Tibial artery (tissue), 4 donors: ENCODE measurements around the gene PML.

Experiments used
- DNase-seq, 2 donors: peaks; one replicate each; pipeline ENCODE4 v3.0.0-alpha.2; 2019
- H3K27ac ChIP-seq, 2 donors: fragments of 200-600 bp; sonication (generic) in 1 of 2; 1 replicate in 1 of 2; 2 replicates in 1 of 2; pipeline ENCODE4 v1.5.1; 2018 to 2019; ENCODE audit warnings: mild to moderate bottlenecking in 1 of 2
- H3K27me3 ChIP-seq, 2 donors: fragments of 200-600 bp; sonication (generic) in 1 of 2; one replicate each; pipeline versions ENCODE4 v1.5.1 to v1.6.0; 2016 to 2019
- H3K36me3 ChIP-seq, 3 donors: fragments of 200-600 bp; sonication (generic) in 2 of 3; one replicate each; pipeline ENCODE4 v1.5.1; 2016 to 2019; ENCODE audit warnings: mild to moderate bottlenecking in 2 of 3
- H3K4me1 ChIP-seq, 4 donors: fragments of 200-600 bp; sonication (generic) in 2 of 4; 1 replicate in 3 of 4; 2 replicates in 1 of 4; pipeline ENCODE4 v1.5.1; 2016 to 2019
- H3K4me3 ChIP-seq, 2 donors: fragments of 200-600 bp; sonication (generic) in 1 of 2; 1 replicate in 1 of 2; 2 replicates in 1 of 2; pipeline ENCODE4 v1.5.1; 2018 to 2019; ENCODE audit warnings: mild to moderate bottlenecking in 2 of 2
- H3K9me3 ChIP-seq, 3 donors: fragments of 200-600 bp; sonication (generic) in 1 of 3; one replicate each; pipeline ENCODE4 v1.5.1; 2016 to 2019
- intact Hi-C: fragments of 100-400 bp; cut with DNase I; formaldehyde crosslinking; loops from one replicate; pipeline ENCODE4 v1.15.0; 2023; ENCODE audit warnings: low total_unique reads
- TF ChIP-seq, protein P1 (sequence below), 2 experiments: fragments of 200-600 bp in 1 of 2; fragments of 450-650 bp in 1 of 2; IDR thresholded peaks; one replicate each; pipeline ENCODE4 v1.5.1; 2017 to 2019; ENCODE audit warnings: antibody characterized with exemption in 2 of 2, mild to moderate bottlenecking in 1 of 2, moderate library complexity in 1 of 2

Gene PML

DNA sequence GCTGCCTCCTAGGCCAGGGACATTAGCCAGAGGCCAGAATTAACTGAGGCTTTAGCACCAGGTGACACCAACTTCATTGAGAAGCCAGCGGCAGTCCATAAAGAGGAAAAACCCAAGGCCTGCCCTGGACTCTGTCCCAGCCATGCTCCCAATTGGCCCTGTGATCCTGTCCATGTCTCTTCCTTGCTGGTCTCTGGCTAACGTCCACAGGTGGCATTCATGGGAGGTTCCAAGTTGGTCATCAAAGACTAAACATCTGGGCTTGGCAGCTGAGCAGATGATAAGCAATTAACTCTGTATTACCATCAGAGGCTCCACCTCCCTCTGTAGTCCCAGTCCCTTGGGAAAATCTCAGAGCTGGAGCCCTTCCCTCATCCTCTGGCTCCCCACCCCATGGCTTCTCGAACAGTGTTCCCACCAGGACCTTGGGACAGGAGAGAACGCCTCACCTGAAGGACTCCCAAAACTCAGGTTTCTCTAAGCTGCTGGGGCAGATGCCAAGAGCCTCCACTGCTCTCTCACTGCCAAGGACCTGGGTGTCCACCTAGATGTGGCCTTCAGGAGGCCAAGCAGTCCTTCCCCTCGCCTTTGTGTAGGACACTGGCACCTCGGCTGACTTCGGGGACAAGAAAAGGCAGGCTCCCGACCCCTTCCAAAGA lies 47.4 kb downstream of the PML start:
- TF ChIP-seq, protein P1, sequence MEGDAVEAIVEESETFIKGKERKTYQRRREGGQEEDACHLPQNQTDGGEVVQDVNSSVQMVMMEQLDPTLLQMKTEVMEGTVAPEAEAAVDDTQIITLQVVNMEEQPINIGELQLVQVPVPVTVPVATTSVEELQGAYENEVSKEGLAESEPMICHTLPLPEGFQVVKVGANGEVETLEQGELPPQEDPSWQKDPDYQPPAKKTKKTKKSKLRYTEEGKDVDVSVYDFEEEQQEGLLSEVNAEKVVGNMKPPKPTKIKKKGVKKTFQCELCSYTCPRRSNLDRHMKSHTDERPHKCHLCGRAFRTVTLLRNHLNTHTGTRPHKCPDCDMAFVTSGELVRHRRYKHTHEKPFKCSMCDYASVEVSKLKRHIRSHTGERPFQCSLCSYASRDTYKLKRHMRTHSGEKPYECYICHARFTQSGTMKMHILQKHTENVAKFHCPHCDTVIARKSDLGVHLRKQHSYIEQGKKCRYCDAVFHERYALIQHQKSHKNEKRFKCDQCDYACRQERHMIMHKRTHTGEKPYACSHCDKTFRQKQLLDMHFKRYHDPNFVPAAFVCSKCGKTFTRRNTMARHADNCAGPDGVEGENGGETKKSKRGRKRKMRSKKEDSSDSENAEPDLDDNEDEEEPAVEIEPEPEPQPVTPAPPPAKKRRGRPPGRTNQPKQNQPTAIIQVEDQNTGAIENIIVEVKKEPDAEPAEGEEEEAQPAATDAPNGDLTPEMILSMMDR (IDR thresholded peaks at IDR 0.05): no peak
- Histone ChIP-seq H3K4me3 (no peak overlapping the region), H3K27ac (peak overlapping the region in 1 of 2 donors; percentile 65), H3K27me3 (no peaks in the 10 kb centered on the region), H3K9me3 (no peaks in the 10 kb centered on the region), H3K4me1 (peaks cover 4 to 30% (median 12%) of the 10 kb centered on the region in 4 donors), H3K36me3 (peaks cover 20 to 42% (median 31%) of the 10 kb centered on the region in 3 donors)
- no peak for DNase-seq
- intact Hi-C loops: loop anchor here (2.0 kb wide), 1 partner anchor 67 kb away; no protein-coding TSS in a partner anchor

DNA sequence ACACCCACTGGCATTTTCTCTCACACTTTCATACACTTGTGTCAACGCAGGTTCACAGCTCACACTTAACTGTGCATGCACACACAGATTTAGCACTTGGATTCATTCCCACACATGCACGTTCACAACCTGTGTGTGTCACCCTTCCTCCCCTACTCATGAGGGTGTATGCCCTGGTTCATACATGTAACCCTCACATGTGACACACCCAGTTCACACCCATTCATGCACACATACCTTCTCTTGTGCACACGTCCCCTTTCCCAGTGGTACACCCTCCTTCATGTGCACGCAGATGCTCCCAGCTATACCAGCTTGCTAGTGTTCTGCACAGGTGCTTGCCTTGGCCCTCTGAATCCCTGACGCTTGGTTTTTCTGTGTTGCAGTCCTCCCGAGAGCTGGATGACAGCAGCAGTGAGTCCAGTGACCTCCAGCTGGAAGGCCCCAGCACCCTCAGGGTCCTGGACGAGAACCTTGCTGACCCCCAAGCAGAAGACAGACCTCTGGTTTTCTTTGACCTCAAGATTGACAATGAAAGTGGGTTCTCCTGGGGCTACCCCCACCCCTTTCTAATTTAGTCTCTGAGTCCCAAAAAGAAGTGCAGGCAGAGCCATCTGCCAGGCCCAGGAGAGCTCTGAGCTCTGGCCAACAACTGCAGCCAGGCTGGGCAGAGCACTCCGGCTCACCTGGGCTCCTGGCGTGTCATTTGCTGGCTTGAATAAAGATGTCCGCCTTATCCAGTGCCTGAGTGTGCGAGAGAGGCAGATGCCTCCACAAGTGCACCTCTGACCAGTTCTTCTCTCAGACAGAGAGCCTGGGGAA lies 48.3 kb downstream of the PML start:
- intact Hi-C loops: loop anchor here (2.0 kb wide), 1 partner anchor 68 kb away; no protein-coding TSS in a partner anchor

DNA sequence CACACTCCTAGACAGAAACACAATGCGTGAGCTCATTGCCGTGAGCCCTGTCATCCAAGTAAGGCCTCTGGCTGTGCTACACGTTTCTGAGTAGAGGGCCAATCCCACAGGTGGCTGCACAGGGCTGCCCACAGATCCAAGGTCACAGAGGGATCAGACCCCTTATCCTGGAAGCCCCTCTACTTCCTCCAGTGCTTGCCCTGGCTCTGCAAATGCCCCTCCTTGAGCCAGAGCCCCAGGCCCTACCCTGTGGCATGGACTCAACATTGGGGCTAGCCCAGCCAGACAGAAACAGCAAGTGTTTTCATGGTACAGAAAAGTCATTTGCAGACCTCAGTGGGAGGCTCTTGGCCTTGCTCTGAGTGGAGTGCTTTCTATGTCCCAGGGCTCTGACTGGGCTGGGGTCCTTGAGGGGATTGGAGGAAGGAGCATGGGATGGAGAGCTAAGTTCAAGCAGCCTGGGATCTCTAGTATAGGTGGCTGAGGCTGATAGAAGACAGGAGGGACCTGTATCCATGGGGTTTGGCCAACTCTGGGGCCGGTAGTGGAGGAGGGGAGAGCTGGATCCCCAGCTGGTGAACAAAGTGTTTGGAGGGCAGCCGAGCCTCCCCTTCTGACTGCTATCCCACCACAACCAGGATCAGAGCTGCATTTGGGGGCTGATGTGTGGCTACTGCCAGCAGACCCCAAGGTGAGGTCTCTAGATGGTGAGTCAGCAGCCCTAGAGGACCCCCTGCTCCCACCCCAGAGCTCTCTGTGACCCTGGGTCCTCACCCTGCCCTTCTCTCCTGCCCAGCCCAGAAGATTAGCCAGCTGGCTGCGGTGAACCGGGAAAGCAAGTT lies 49.1 kb downstream of the PML start:
- intact Hi-C loops: loop anchor here (2.0 kb wide), 1 partner anchor 69 kb away; no protein-coding TSS in a partner anchor
- no peak overlapping the region for H3K4me3 ChIP-seq
- no peaks in the 10 kb centered on the region for H3K9me3 ChIP-seq
- no peaks in the 10 kb centered on the region for H3K27me3 ChIP-seq
- no peak for DNase-seq
- TF ChIP-seq, protein P1 (IDR thresholded peaks at IDR 0.05): no peak
- peak overlapping the region; percentile 18 to 40 for H3K27ac ChIP-seq
- peaks cover 4 to 40% (median 20%) of the 10 kb centered on the region in 4 donors for H3K4me1 ChIP-seq
- peaks cover 15 to 33% (median 28%) of the 10 kb centered on the region in 3 donors for H3K36me3 ChIP-seq

More for the DNA sequence above, 48.3 kb downstream of the PML start:
- Histone ChIP-seq H3K27me3 (no peaks in the 10 kb centered on the region), H3K4me3 (no peak overlapping the region), H3K27ac (peak overlapping the region in 1 of 2 donors; percentile 40), H3K4me1 (peaks cover 4 to 35% (median 13%) of the 10 kb centered on the region in 4 donors), H3K36me3 (peaks cover 15 to 33% (median 28%) of the 10 kb centered on the region in 3 donors), H3K9me3 (no peaks in the 10 kb centered on the region)
- TF ChIP-seq, protein P1 (IDR thresholded peaks at IDR 0.05): no peak
- DNase-seq: no peak

DNA sequence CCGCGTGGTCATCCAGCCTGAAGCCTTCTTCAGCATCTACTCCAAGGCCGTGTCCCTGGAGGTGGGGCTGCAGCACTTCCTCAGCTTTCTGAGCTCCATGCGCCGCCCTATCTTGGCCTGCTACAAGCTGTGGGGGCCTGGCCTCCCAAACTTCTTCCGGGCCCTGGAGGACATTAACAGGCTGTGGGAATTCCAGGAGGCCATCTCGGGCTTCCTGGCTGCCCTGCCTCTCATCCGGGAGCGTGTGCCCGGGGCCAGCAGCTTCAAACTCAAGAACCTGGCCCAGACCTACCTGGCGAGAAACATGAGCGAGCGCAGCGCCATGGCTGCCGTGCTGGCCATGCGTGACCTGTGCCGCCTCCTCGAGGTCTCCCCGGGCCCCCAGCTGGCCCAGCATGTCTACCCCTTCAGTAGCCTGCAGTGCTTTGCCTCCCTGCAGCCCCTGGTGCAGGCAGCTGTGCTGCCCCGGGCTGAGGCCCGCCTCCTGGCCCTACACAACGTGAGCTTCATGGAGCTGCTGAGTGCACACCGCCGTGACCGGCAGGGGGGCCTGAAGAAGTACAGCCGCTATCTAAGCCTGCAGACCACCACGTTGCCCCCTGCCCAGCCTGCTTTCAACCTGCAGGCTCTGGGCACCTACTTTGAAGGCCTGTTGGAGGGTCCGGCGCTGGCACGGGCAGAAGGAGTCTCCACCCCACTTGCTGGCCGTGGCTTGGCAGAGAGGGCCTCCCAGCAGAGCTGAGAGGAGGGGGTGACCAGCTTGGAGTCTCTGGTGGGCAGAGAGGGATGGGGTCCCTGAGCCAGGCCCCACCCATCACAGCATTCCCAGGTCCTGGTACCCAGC lies 50.0 kb downstream of the PML start:
- no peaks in the 10 kb centered on the region for H3K27me3 ChIP-seq
- H3K27ac ChIP-seq: peak overlapping the region; percentile 18 to 40
- DNase-seq: peak; percentile 64 to 78
- intact Hi-C loops: loop anchor here (5.0 kb wide), 1 partner anchor 83 kb away; no protein-coding TSS in a partner anchor
- peaks cover 15 to 33% (median 28%) of the 10 kb centered on the region in 3 donors for H3K36me3 ChIP-seq
- TF ChIP-seq, protein P1 (IDR thresholded peaks at IDR 0.05): no peak
- no peaks in the 10 kb centered on the region for H3K9me3 ChIP-seq
- H3K4me1 ChIP-seq: peaks cover 4 to 40% (median 15%) of the 10 kb centered on the region in 4 donors
- H3K4me3 ChIP-seq: no peak overlapping the region
